HUDEP-2 (cell line): ENCODE results near the gene CRHR1.
A peak's percentile ranks its signal among the peaks of the same experiment; 100 is the strongest.
"Not testable (repeated sequence)": the region's sequence is repeated elsewhere in the genome, so short reads cannot be mapped to it uniquely, and the experiment has no call there.

ENCODE experiments used
- DNase-seq, 76 experiments: peaks; one replicate each; lab custom pipeline; 2025; ENCODE audit not compliant: unreplicated experiment in 76 of 76; lab: John Stamatoyannopoulos, UW

The CRHR1 gene

GRCh38 chr17:45857977-45858708, 74.0 kb downstream of the CRHR1 start:
- peak in 6 of 76 experiments; percentile 1 to 25 (median 6) for DNase-seq

- no peak for DNase-seq
These were observed 77.0 kb downstream of the CRHR1 start for GRCh38 chr17:45861165-45861564.

GRCh38 chr17:45862127-45862526, 78.0 kb downstream of the CRHR1 start:
- DNase-seq, result not testable (repeated sequence)

GRCh38 chr17:45863857-45864654, 79.9 kb downstream of the CRHR1 start:
- DNase-seq, result no peak

- no peak for DNase-seq
These were observed 83.1 kb downstream of the CRHR1 start for GRCh38 chr17:45867171-45867570.

- no peak for DNase-seq
These were observed 83.6 kb downstream of the CRHR1 start for GRCh38 chr17:45867702-45868101.

GRCh38 chr17:45868276-45868675, 84.2 kb downstream of the CRHR1 start:
- DNase-seq, result no peak

GRCh38 chr17:45869676-45870341, 85.7 kb downstream of the CRHR1 start:
- DNase-seq, result no peak

GRCh38 chr17:45870342-45870974, 86.3 kb downstream of the CRHR1 start:
- DNase-seq, result no peak

- no peak for DNase-seq
These were observed 87.6 kb downstream of the CRHR1 start for GRCh38 chr17:45871718-45872117.

GRCh38 chr17:45873728-45874127, 89.6 kb downstream of the CRHR1 start:
- DNase-seq, result no peak

- no peak for DNase-seq
These were observed 90.0 kb downstream of the CRHR1 start for GRCh38 chr17:45874151-45874550.

- no peak for DNase-seq
These were observed 92.4 kb downstream of the CRHR1 start for GRCh38 chr17:45876539-45876938.

GRCh38 chr17:45877467-45877866, 93.3 kb downstream of the CRHR1 start:
- DNase-seq, result no peak

GRCh38 chr17:45883063-45883462, 98.9 kb downstream of the CRHR1 start:
- DNase-seq, result no peak
